Neural progenitor cell (in vitro differentiated cells): ENCODE results near the gene FANCC. TPM values are rescaled to one million over a fixed set of nuclear protein-coding genes. Genes with fewer than 3 reads are reported as not detected.

Experiments
- DNase-seq: peaks from one replicate; pipeline ENCODE4 v3.0.0-alpha.2; 2016; ENCODE audit warnings: low spot score
- H2AFZ ChIP-seq: fragments of 200-600 bp; sonication (generic); replicated peaks from 2 replicates; pipeline ENCODE4 v1.6.1; 2016; ENCODE audit warnings: antibody characterized with exemption
- H3F3A ChIP-seq: fragments of 200-600 bp; sonication (generic); 2 replicates; pipeline ENCODE4 v1.6.1; 2016; ENCODE audit warnings: antibody characterized with exemption, low read depth
- H3K27ac ChIP-seq: fragments of 200-600 bp; sonication (generic); 2 replicates; pipeline ENCODE4 v1.5.1; 2016; ENCODE audit warnings: mild to moderate bottlenecking
- H3K27me3 ChIP-seq: fragments of 200-600 bp; sonication (generic); 2 replicates; pipeline ENCODE4 v1.6.1; 2016; ENCODE audit warnings: mild to moderate bottlenecking, moderate library complexity
- H3K36me3 ChIP-seq: fragments of 200-600 bp; sonication (generic); 2 replicates; pipeline ENCODE4 v1.5.1; 2016
- H3K4me1 ChIP-seq: fragments of 200-600 bp; sonication (generic); 2 replicates; pipeline ENCODE4 v1.6.1; 2016; ENCODE audit warnings: mixed run types
- H3K4me2 ChIP-seq: fragments of 200-600 bp; sonication (generic); 2 replicates; pipeline ENCODE4 v1.6.1; 2016
- H3K4me3 ChIP-seq: fragments of 200-600 bp; sonication (generic); 2 replicates; pipeline ENCODE4 v1.5.1; 2016
- H3K79me2 ChIP-seq: fragments of 200-600 bp; sonication (generic); 2 replicates; pipeline ENCODE4 v1.6.1; 2016; ENCODE audit warnings: low read depth
- H3K9ac ChIP-seq: fragments of 200-600 bp; sonication (generic); 2 replicates; pipeline ENCODE4 v1.6.1; 2016
- H3K9me3 ChIP-seq: fragments of 200-600 bp; sonication (generic); 2 replicates; pipeline ENCODE4 v1.5.1; 2016; ENCODE audit warnings: low read depth
- H4K20me1 ChIP-seq: fragments of 200-600 bp; sonication (generic); 2 replicates; pipeline ENCODE4 v1.6.1; 2016; ENCODE audit warnings: low read depth
- H3K27ac Mint-ChIP-seq: 3 replicates; pipeline ENCODE4 v1.8.0; 2021; ENCODE audit warnings: mixed read lengths
- H3K27me3 Mint-ChIP-seq: 2 replicates; pipeline ENCODE4 v1.8.0; 2022; ENCODE audit warnings: low read depth, mild to moderate bottlenecking, inconsistent platforms, moderate library complexity, mixed read lengths; ENCODE audit not compliant: insufficient read depth
- H3K36me3 Mint-ChIP-seq: 3 replicates; pipeline ENCODE4 v1.8.0; 2021; ENCODE audit warnings: mixed read lengths
- H3K4me1 Mint-ChIP-seq: 3 replicates; pipeline ENCODE4 v1.8.0; 2021; ENCODE audit warnings: mixed read lengths
- H3K4me3 Mint-ChIP-seq: 3 replicates; pipeline ENCODE4 v1.8.0; 2021; ENCODE audit warnings: mild to moderate bottlenecking, moderate library complexity, mixed read lengths
- H3K9me3 Mint-ChIP-seq: 3 replicates; pipeline ENCODE4 v1.8.0; 2020; ENCODE audit warnings: mixed read lengths
- CTCF ChIP-seq: fragments of 200-600 bp; sonication (generic); IDR thresholded peaks from 2 replicates; pipeline ENCODE4 v1.5.1; 2017; ENCODE audit warnings: antibody characterized with exemption, mild to moderate bottlenecking
- EZH2 ChIP-seq: fragments of 200-600 bp; sonication (generic); IDR thresholded peaks from 2 replicates; pipeline ENCODE4 v1.6.1; 2017; ENCODE audit warnings: antibody characterized with exemption, mild to moderate bottlenecking, moderate library complexity
- EZH2phosphoT487 ChIP-seq: fragments of 200-600 bp; sonication (generic); IDR thresholded peaks from 2 replicates; pipeline ENCODE4 v1.6.1; 2017; ENCODE audit warnings: antibody characterized with exemption
- total RNA-seq: library from RNA; depleted of rRNA; stranded (reverse); fragments of >200 nt; gene quantifications from 2 replicates; pipeline ENCODE4 v1.2.3, GENCODE V29; 2015; ENCODE audit warnings: low replicate concordance

Gene FANCC
- total RNA-seq, 1 donor from 2014 or later, result 49.6 TPM

- no peaks in the 10 kb centered on the region for H3K9me3 Mint-ChIP-seq
- Histone ChIP-seq H4K20me1 (no peaks in the 10 kb centered on the region), H3K27ac (no peak overlapping the region), H3K9ac (no peak overlapping the region), H3K79me2 (no peaks in the 10 kb centered on the region), H3K27me3 (no peaks in the 10 kb centered on the region), H3K9me3 (no peaks in the 10 kb centered on the region), H3K4me2 (no peak overlapping the region), H2AFZ (no peak overlapping the region), H3F3A (no peaks in the 10 kb centered on the region), H3K36me3 (no peaks in the 10 kb centered on the region), H3K4me1 (no peaks in the 10 kb centered on the region), H3K4me3 (no peak overlapping the region)
- H3K27me3 Mint-ChIP-seq, result peaks cover under 1% of the 10 kb centered on the region
- H3K4me3 Mint-ChIP-seq, result no peak overlapping the region
- peaks cover 18% of the 10 kb centered on the region for H3K36me3 Mint-ChIP-seq
- peaks cover under 1% of the 10 kb centered on the region for H3K4me1 Mint-ChIP-seq
- TF ChIP-seq EZH2phosphoT487 (no peak), EZH2 (no peak), CTCF (no peak)
- no peak overlapping the region for H3K27ac Mint-ChIP-seq
- no peak for DNase-seq
These were observed 246.1 kb downstream of the FANCC start for GRCh38 chr9:95071450-95071849.

- Histone ChIP-seq H3K9ac (no peak overlapping the region), H3K36me3 (no peaks in the 10 kb centered on the region), H3K4me2 (no peak overlapping the region), H3K79me2 (no peaks in the 10 kb centered on the region), H3K27ac (no peak overlapping the region), H3F3A (no peaks in the 10 kb centered on the region), H3K4me3 (no peak overlapping the region), H3K27me3 (no peaks in the 10 kb centered on the region), H4K20me1 (no peaks in the 10 kb centered on the region), H3K4me1 (no peaks in the 10 kb centered on the region), H2AFZ (no peak overlapping the region), H3K9me3 (no peaks in the 10 kb centered on the region)
- no peak overlapping the region for H3K27ac Mint-ChIP-seq
- H3K4me1 Mint-ChIP-seq, result no peaks in the 10 kb centered on the region
- H3K9me3 Mint-ChIP-seq, result no peaks in the 10 kb centered on the region
- TF ChIP-seq CTCF, result no peak
- no peak for TF ChIP-seq EZH2
- no peak for TF ChIP-seq EZH2phosphoT487
- no peaks in the 10 kb centered on the region for H3K27me3 Mint-ChIP-seq
- peaks cover 18% of the 10 kb centered on the region for H3K36me3 Mint-ChIP-seq
- DNase-seq, result no peak
- no peak overlapping the region for H3K4me3 Mint-ChIP-seq
These were observed 246.9 kb downstream of the FANCC start for GRCh38 chr9:95070549-95071021.

- H3K9me3 ChIP-seq, result no peaks in the 10 kb centered on the region
- H4K20me1 ChIP-seq, result no peaks in the 10 kb centered on the region
- H3K9ac ChIP-seq, result no peak overlapping the region
- no peak overlapping the region for H3K27ac Mint-ChIP-seq
- H3K79me2 ChIP-seq, result no peaks in the 10 kb centered on the region
- no peaks in the 10 kb centered on the region for H3K27me3 ChIP-seq
- TF ChIP-seq EZH2phosphoT487 (no peak), EZH2 (no peak), CTCF (no peak)
- no peak overlapping the region for H3K4me2 ChIP-seq
- no peaks in the 10 kb centered on the region for H3F3A ChIP-seq
- H3K27ac ChIP-seq, result no peak overlapping the region
- no peaks in the 10 kb centered on the region for H3K27me3 Mint-ChIP-seq
- peaks cover 17% of the 10 kb centered on the region for H3K36me3 Mint-ChIP-seq
- H3K4me3 Mint-ChIP-seq, result no peak overlapping the region
- no peaks in the 10 kb centered on the region for H3K9me3 Mint-ChIP-seq
- no peak overlapping the region for H3K4me3 ChIP-seq
- H3K36me3 ChIP-seq, result no peaks in the 10 kb centered on the region
- peaks cover 4% of the 10 kb centered on the region for H3K4me1 ChIP-seq
- no peak overlapping the region for H2AFZ ChIP-seq
- H3K4me1 Mint-ChIP-seq, result peaks cover 14% of the 10 kb centered on the region
- DNase-seq, result no peak
These were observed 249.6 kb downstream of the FANCC start for GRCh38 chr9:95067897-95068296.
